ENCODE results near the gene RPTOR. TPM values are rescaled to one million over a fixed set of nuclear protein-coding genes. Genes with fewer than 3 reads are reported as not detected.

Gene RPTOR
- total RNA-seq, 1 experiment from 2014 or later = 66.7 TPM

DNA sequence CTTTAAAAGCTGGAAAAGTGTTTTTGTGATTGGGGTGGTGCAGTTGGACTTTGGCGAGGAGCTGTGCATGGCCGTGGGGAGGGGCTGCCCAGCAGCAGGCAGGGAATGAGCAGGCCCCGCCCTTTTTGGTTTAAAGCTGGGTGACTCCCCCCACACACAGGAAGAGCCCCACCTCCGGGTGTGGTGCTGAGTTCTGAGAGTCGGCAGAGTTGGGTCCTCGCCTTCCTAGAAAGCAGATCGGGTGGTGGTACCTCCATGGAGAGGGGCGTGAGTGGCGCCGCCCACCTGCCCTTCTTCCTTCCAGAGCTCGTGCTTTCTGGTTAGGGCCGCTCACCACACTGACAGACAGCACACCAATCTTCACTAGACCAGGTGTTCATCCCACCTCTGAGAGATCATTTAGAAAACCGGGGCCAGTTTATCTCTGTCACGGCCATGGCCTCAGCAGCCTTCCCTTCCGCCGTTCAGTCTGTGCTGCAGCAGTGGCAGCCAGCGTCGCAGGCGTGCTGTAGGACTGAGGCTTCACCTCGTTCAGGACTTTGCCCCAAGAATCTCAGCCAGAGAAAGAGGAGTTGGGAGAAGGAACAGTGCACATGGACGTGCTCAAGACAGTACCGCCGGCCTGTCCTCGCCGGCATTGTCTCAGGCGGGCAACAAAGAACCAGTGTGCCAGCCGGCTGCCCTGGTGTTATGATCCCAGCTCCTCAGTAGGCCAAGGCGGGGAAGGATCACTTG, 303.0 kb downstream of the RPTOR start:
- Mint-ChIP-seq H3K27ac (ENCODE audit: unreplicated experiment) (no peak overlapping the region), H3K9me3 (ENCODE audit: unreplicated experiment) (no peaks in the 10 kb centered on the region), H3K4me1 (ENCODE audit: low read depth, unreplicated experiment) (no peaks in the 10 kb centered on the region), H3K27me3 (ENCODE audit: insufficient read depth, unreplicated experiment) (no peaks in the 10 kb centered on the region), H3K36me3 (ENCODE audit: insufficient read depth, unreplicated experiment) (peaks cover 29% of the 10 kb centered on the region), H3K4me3 (ENCODE audit: unreplicated experiment) (no peak overlapping the region)
- DNase-seq = no peak
- CTCF ChIA-PET = no interaction called here
- TF ChIP-seq, protein P1, sequence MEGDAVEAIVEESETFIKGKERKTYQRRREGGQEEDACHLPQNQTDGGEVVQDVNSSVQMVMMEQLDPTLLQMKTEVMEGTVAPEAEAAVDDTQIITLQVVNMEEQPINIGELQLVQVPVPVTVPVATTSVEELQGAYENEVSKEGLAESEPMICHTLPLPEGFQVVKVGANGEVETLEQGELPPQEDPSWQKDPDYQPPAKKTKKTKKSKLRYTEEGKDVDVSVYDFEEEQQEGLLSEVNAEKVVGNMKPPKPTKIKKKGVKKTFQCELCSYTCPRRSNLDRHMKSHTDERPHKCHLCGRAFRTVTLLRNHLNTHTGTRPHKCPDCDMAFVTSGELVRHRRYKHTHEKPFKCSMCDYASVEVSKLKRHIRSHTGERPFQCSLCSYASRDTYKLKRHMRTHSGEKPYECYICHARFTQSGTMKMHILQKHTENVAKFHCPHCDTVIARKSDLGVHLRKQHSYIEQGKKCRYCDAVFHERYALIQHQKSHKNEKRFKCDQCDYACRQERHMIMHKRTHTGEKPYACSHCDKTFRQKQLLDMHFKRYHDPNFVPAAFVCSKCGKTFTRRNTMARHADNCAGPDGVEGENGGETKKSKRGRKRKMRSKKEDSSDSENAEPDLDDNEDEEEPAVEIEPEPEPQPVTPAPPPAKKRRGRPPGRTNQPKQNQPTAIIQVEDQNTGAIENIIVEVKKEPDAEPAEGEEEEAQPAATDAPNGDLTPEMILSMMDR (IDR thresholded peaks at IDR 0.05; ENCODE audit: insufficient read depth in 1 of 2, low read depth in 1 of 2, low read length in 1 of 2, severe bottlenecking in 1 of 2, unreplicated experiment in 1 of 2) = no peak
- intact Hi-C loops (cut with micrococcal nuclease; ENCODE audit: unreplicated experiment) = no loop called here
- peaks cover 2% of the 10 kb centered on the region; the same call in 1 of the 2 replicates for H3K36me3 ChIP-seq (ENCODE audit: control insufficient read depth, insufficient read depth, low read length)
- BruUV-seq (replicated peaks) = no TSS peak
- no peaks in the 10 kb centered on the region for H3K4me1 ChIP-seq
- H3K27me3 ChIP-seq (replicated peaks; ENCODE audit: control insufficient read depth, insufficient read depth, low read length) = no peaks in the 10 kb centered on the region
- no peak overlapping the region for H3K4me3 ChIP-seq (ENCODE audit: low read depth, low read length)
- H3K9me3 ChIP-seq = no peaks in the 10 kb centered on the region
- POLR2A ChIA-PET = no interaction called here

DNA sequence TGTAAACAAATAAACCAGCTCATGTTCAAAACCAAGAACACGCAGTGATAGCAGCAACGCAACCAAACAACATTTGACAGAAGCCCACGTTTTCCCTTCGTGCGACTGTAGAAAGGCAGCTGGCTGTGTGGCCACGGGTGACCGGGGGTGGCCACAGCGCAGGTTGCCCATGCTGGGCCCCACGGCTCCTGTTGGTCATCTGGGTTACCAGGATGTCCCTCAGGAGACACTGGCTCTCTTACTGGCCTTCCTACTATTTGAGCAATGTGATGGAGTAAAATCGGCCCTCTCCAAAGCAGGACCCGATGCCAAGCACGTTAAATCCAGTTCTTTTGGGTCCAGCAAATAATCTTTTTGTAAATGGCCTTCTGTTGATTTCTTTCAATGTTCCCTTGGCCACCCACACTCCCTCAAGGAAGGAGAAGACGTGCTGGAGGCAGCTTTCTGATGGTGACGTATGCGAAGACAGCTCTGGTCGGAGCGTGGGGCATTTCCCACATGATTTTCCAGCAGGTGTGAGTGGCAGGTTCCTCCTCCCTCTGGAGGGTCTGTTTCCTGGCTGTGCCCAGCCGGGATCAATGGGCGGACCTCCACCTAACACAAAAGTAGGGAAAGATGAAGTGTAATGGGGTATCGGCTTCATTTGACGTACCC, 303.9 kb downstream of the RPTOR start:
- BruUV-seq (replicated peaks) = no TSS peak
- Histone ChIP-seq H3K4me3 (ENCODE audit: low read depth, low read length) (no peak overlapping the region), H3K36me3 (ENCODE audit: control insufficient read depth, insufficient read depth, low read length) (peaks cover 2% of the 10 kb centered on the region; the same call in 1 of the 2 replicates), H3K27me3 (replicated peaks; ENCODE audit: control insufficient read depth, insufficient read depth, low read length) (no peaks in the 10 kb centered on the region), H3K4me1 (no peaks in the 10 kb centered on the region), H3K9me3 (no peaks in the 10 kb centered on the region)
- CTCF ChIA-PET = no interaction called here
- Mint-ChIP-seq H3K9me3 (ENCODE audit: unreplicated experiment) (no peaks in the 10 kb centered on the region), H3K4me3 (ENCODE audit: unreplicated experiment) (no peak overlapping the region), H3K4me1 (ENCODE audit: low read depth, unreplicated experiment) (no peaks in the 10 kb centered on the region), H3K27ac (ENCODE audit: unreplicated experiment) (no peak overlapping the region), H3K36me3 (ENCODE audit: insufficient read depth, unreplicated experiment) (peaks cover 33% of the 10 kb centered on the region), H3K27me3 (ENCODE audit: insufficient read depth, unreplicated experiment) (no peaks in the 10 kb centered on the region)
- TF ChIP-seq, protein P1 (IDR thresholded peaks at IDR 0.05; ENCODE audit: insufficient read depth in 1 of 2, low read depth in 1 of 2, low read length in 1 of 2, severe bottlenecking in 1 of 2, unreplicated experiment in 1 of 2) = no peak
- intact Hi-C loops (cut with micrococcal nuclease; ENCODE audit: unreplicated experiment) = no loop called here
- POLR2A ChIA-PET = no interaction called here
- DNase-seq = no peak

DNA sequence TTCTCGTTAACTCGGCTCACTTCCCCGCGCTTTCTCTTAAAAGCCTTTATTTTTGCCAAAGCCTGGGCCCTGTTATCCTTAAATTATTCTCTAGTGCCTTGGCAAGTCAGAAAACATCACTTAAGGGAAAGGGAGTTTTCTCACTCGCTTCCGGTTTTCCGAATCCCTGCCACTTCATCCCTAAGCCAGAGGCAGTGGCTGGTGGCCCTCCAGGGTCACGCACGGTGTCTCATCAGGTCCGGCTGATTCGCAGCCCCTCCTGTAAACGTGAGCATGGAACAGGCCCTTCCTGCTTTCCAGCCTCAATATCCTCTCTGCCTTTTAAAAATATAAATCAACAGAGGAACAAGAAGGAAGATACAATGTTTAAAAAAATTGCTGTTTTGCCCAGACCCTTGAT, 304.5 kb downstream of the RPTOR start:
- no peak overlapping the region for H3K4me3 ChIP-seq (ENCODE audit: low read depth, low read length)
- Mint-ChIP-seq H3K27me3 (ENCODE audit: insufficient read depth, unreplicated experiment) (no peaks in the 10 kb centered on the region), H3K4me3 (ENCODE audit: unreplicated experiment) (no peak overlapping the region), H3K9me3 (ENCODE audit: unreplicated experiment) (no peaks in the 10 kb centered on the region), H3K36me3 (ENCODE audit: insufficient read depth, unreplicated experiment) (peaks cover 29% of the 10 kb centered on the region), H3K4me1 (ENCODE audit: low read depth, unreplicated experiment) (no peaks in the 10 kb centered on the region), H3K27ac (ENCODE audit: unreplicated experiment) (no peak overlapping the region)
- no peak for DNase-seq
- TF ChIP-seq, protein P1 (IDR thresholded peaks at IDR 0.05; ENCODE audit: insufficient read depth in 1 of 2, low read depth in 1 of 2, low read length in 1 of 2, severe bottlenecking in 1 of 2, unreplicated experiment in 1 of 2) = no peak
- ChIA-PET POLR2A (no interaction called here), CTCF (no interaction called here)
- no peaks in the 10 kb centered on the region for H3K9me3 ChIP-seq
- H3K4me1 ChIP-seq = no peaks in the 10 kb centered on the region
- H3K27me3 ChIP-seq (replicated peaks; ENCODE audit: control insufficient read depth, insufficient read depth, low read length) = no peaks in the 10 kb centered on the region
- BruUV-seq (replicated peaks) = no TSS peak
- intact Hi-C loops (cut with micrococcal nuclease; ENCODE audit: unreplicated experiment) = no loop called here
- H3K36me3 ChIP-seq (ENCODE audit: control insufficient read depth, insufficient read depth, low read length) = peaks cover 2% of the 10 kb centered on the region; the same call in 1 of the 2 replicates
